ENCODE data around the gene RAB6A.

GRCh38 chr11:73729594-73730206, 31.2 kb downstream of the RAB6A start:
- TF ChIP-seq CTCF (IDR thresholded peaks at IDR 0.05; ENCODE audit: control extremely low read depth in 1 of 3, insufficient read depth in 1 of 3, low read depth in 1 of 3, low read length in 3 of 3) (peak; percentile 63 to 94 (median 80)), GABPA (IDR thresholded peaks at IDR 0.05; ENCODE audit: borderline replicate concordance, insufficient read depth, low read length) (no peak), POLR2A (IDR thresholded peaks at IDR 0.05; ENCODE audit: control extremely low read depth in 1 of 2, low read depth in 2 of 2, low read length in 2 of 2) (no peak), POLR2AphosphoS5 (IDR thresholded peaks at IDR 0.05; ENCODE audit: low read depth, low read length) (no peak), PHF8 (conservative IDR thresholded peaks at IDR 0.05; ENCODE audit: low read depth, low read length) (no peak), GTF2F1 (IDR thresholded peaks at IDR 0.05; ENCODE audit: borderline replicate concordance, low read depth, low read length) (no peak), RAD21 (IDR thresholded peaks at IDR 0.05 in 1 of 2, conservative IDR thresholded peaks at IDR 0.05 in 1 of 2; ENCODE audit: low read depth in 2 of 2, low read length in 2 of 2) (peak; percentile 58 to 73), ASH2L (IDR thresholded peaks at IDR 0.05; ENCODE audit: low read length) (no peak), HDAC2 (IDR thresholded peaks at IDR 0.05; ENCODE audit: borderline replicate concordance in 1 of 2, low read depth in 2 of 2, low read length in 2 of 2) (no peak), RBBP5 (IDR thresholded peaks at IDR 0.05; ENCODE audit: borderline replicate concordance, low read depth, low read length) (no peak), MAX (IDR thresholded peaks at IDR 0.05) (peak; percentile 71), JUN (IDR thresholded peaks at IDR 0.05; ENCODE audit: low read depth, low read length) (no peak), CREB1 (IDR thresholded peaks at IDR 0.05) (no peak; the same call in 1 of the 2 replicates)

Data from H1 (cell line).